WTC11 (cell line): ENCODE results near the gene CYP27C1. TPM values are rescaled to one million over a fixed set of nuclear protein-coding genes. Genes with fewer than 3 reads are reported as not detected.
"Not testable (repeated sequence)": the region's sequence is repeated elsewhere in the genome, so short reads cannot be mapped to it uniquely, and the experiment has no call there.

Experiments used
- ATAC-seq: fragments of 200-7000 bp; cut with Tn5 transposase; 2 replicates; pipeline ENCODE4 v1.10.0; 2021; ENCODE audit warnings: mild to moderate bottlenecking, moderate library complexity
- CTCF ChIA-PET: fragments of 300-600 bp; sonication (Branson Sonifier 250); formaldehyde crosslinking; loops from one replicate; lab custom pipeline; 2021; ENCODE audit warnings: antibody characterized with exemption; lab: Charles Lee
- POLR2A ChIA-PET: fragments of 350-600 bp; sonication (Branson Sonifier 250); formaldehyde crosslinking; loops from one replicate; lab custom pipeline; 2021; ENCODE audit warnings: antibody characterized with exemption; lab: Charles Lee
- DNase-seq: peaks from one replicate; pipeline ENCODE4 v3.0.0; 2021; ENCODE audit warnings: low spot score
- H3K27ac Mint-ChIP-seq: 2 replicates; pipeline ENCODE4 v1.8.0; 2021; ENCODE audit warnings: mixed read lengths
- H3K27me3 Mint-ChIP-seq: 2 replicates; pipeline ENCODE4 v1.8.0; 2021; ENCODE audit warnings: low read depth, mild to moderate bottlenecking, moderate library complexity, mixed read lengths
- H3K36me3 Mint-ChIP-seq: 2 replicates; pipeline ENCODE4 v1.8.0; 2021; ENCODE audit warnings: mixed read lengths
- H3K4me1 Mint-ChIP-seq: 2 replicates; pipeline ENCODE4 v1.8.0; 2022; ENCODE audit warnings: mixed read lengths
- H3K4me3 Mint-ChIP-seq: 2 replicates; pipeline ENCODE4 v1.8.0; 2021; ENCODE audit warnings: mild to moderate bottlenecking, moderate library complexity, mixed read lengths
- H3K9me3 Mint-ChIP-seq: 2 replicates; pipeline ENCODE4 v1.8.0; 2021; ENCODE audit warnings: mixed read lengths
- E2F1 ChIP-seq: sonication (generic); formaldehyde crosslinking; IDR thresholded peaks from 2 replicates; pipeline ENCODE4 v1.8.0; 2022; ENCODE audit warnings: mild to moderate bottlenecking, missing genetic modification reagents
- ESRRA ChIP-seq: sonication (generic); formaldehyde crosslinking; IDR thresholded peaks from 2 replicates; pipeline ENCODE4 v1.8.1; 2022; ENCODE audit warnings: mild to moderate bottlenecking, missing genetic modification reagents, borderline replicate concordance
- FOXP1 ChIP-seq: sonication (generic); formaldehyde crosslinking; IDR thresholded peaks from 2 replicates; pipeline ENCODE4 v1.8.0; 2022; ENCODE audit warnings: missing genetic modification reagents, mild to moderate bottlenecking, moderate library complexity, borderline replicate concordance
- HMGXB4 ChIP-seq: sonication (generic); formaldehyde crosslinking; IDR thresholded peaks from 2 replicates; pipeline ENCODE4 v1.8.1; 2023; ENCODE audit warnings: mild to moderate bottlenecking, moderate library complexity, missing genetic modification reagents
- KAT7 ChIP-seq: sonication (generic); formaldehyde crosslinking; IDR thresholded peaks from 2 replicates; pipeline ENCODE4 v1.8.1; 2023; ENCODE audit warnings: missing genetic modification reagents, mild to moderate bottlenecking, borderline replicate concordance
- NFATC4 ChIP-seq: fragments of 250-450 bp; sonication (Bioruptor Pico); IDR thresholded peaks from 2 replicates; pipeline ENCODE4 v1.9.0; 2021; ENCODE audit warnings: mild to moderate bottlenecking
- NFYB ChIP-seq: sonication (generic); formaldehyde crosslinking; conservative IDR thresholded peaks from 2 replicates; pipeline ENCODE4 v1.8.0; 2022; ENCODE audit warnings: low read depth, missing genetic modification reagents
- ZNF121 ChIP-seq: sonication (generic); formaldehyde crosslinking; IDR thresholded peaks from 2 replicates; pipeline ENCODE4 v1.8.0; 2023; ENCODE audit warnings: missing genetic modification reagents
- ZNF281 ChIP-seq: sonication (generic); formaldehyde crosslinking; IDR thresholded peaks from 2 replicates; pipeline ENCODE4 v1.8.0; 2023; ENCODE audit warnings: mild to moderate bottlenecking, missing genetic modification reagents
- ZNF512 ChIP-seq: sonication (generic); formaldehyde crosslinking; IDR thresholded peaks from 2 replicates; pipeline ENCODE4 v1.8.1; 2022; ENCODE audit warnings: missing genetic modification reagents, borderline replicate concordance
- ZNF532 ChIP-seq: fragments of 250-450 bp; sonication (Bioruptor Pico); IDR thresholded peaks from 2 replicates; pipeline ENCODE4 v1.9.0; 2021; ENCODE audit warnings: mild to moderate bottlenecking, borderline replicate concordance
- total RNA-seq: library from RNA; stranded (reverse); gene quantifications from 3 replicates; pipeline ENCODE4 v1.2.3, GENCODE V29; 2021

Gene CYP27C1
- total RNA-seq, 1 experiment from 2014 or later = 2.4 TPM

- no peak for TF ChIP-seq HMGXB4
- no peak for TF ChIP-seq NFYB (CRISPR knock-in tag)
- no peak for TF ChIP-seq ZNF512 (CRISPR knock-in tag)
- TF ChIP-seq ZNF532 (CRISPR knock-in tag) = no peak
- no peak for TF ChIP-seq ZNF121 (CRISPR knock-in tag)
- TF ChIP-seq FOXP1 (CRISPR knock-in tag) = no peak
- TF ChIP-seq E2F1 (CRISPR knock-in tag) = no peak
These were observed 8.0 kb upstream of the CYP27C1 start (continued) for GRCh38 chr2:127228102-127228501.

- DNase-seq, ATAC-seq, H3K27me3 Mint-ChIP-seq, H3K27ac Mint-ChIP-seq, H3K9me3 Mint-ChIP-seq, H3K4me3 Mint-ChIP-seq, H3K36me3 Mint-ChIP-seq, POLR2A ChIA-PET: not testable (repeated sequence)
- CTCF ChIA-PET = interaction anchor here (1.0 kb wide), 1 partner anchor 30 kb away, joined by 5 read pairs; no protein-coding TSS in a partner anchor
- peaks cover 20% of the 10 kb centered on the region for H3K4me1 Mint-ChIP-seq
These were observed 7.2 kb upstream of the CYP27C1 start for GRCh38 chr2:127227264-127227660.

- no peak for DNase-seq
- no peak for TF ChIP-seq KAT7
- no peak for TF ChIP-seq ESRRA (CRISPR knock-in tag)
- no peak for TF ChIP-seq ZNF532 (CRISPR knock-in tag)
- TF ChIP-seq NFATC4 (CRISPR knock-in tag) = no peak
- no peak for TF ChIP-seq HMGXB4
- no peak for TF ChIP-seq ZNF281 (CRISPR knock-in tag)
These were observed 6.6 kb upstream of the CYP27C1 start for GRCh38 chr2:127226520-127227263.

More at GRCh38 chr2:127226520-127227263, 6.6 kb upstream of the CYP27C1 start:
- no peak overlapping the region for H3K4me3 Mint-ChIP-seq
- peaks cover 7% of the 10 kb centered on the region; the same call in 1 of the 2 replicates for H3K9me3 Mint-ChIP-seq
- peaks cover 20% of the 10 kb centered on the region for H3K4me1 Mint-ChIP-seq
- ATAC-seq = no peak
- ChIA-PET CTCF (interaction anchor here (1.0 kb wide), 1 partner anchor 30 kb away, joined by 5 read pairs; no protein-coding TSS in a partner anchor), POLR2A (no interaction called here)
- H3K36me3 Mint-ChIP-seq = no peaks in the 10 kb centered on the region
- H3K27ac Mint-ChIP-seq = no peak overlapping the region
- no peaks in the 10 kb centered on the region; the same call in 1 of the 2 replicates for H3K27me3 Mint-ChIP-seq
